IPS DF 4.7 (cell line): ENCODE data around the gene DZIP3.
"Not testable (repeated sequence)": the region's sequence is repeated elsewhere in the genome, so short reads cannot be mapped to it uniquely, and the experiment has no call there.

Experiments
- DNase-seq: peaks from one replicate; pipeline ENCODE4 v3.0.0-alpha.2; 2013; ENCODE audit warnings: low spot score; ENCODE audit errors: extremely low read depth

The DZIP3 gene

GRCh38 chr3:108677811-108678210, 88.3 kb downstream of the DZIP3 start:
- DNase-seq: no peak

- DNase-seq: not testable (repeated sequence)
These were observed 102.8 kb downstream of the DZIP3 start for GRCh38 chr3:108692286-108692685.

- no peak for DNase-seq
These were observed 108.9 kb downstream of the DZIP3 start for GRCh38 chr3:108698461-108698860.

DNA sequence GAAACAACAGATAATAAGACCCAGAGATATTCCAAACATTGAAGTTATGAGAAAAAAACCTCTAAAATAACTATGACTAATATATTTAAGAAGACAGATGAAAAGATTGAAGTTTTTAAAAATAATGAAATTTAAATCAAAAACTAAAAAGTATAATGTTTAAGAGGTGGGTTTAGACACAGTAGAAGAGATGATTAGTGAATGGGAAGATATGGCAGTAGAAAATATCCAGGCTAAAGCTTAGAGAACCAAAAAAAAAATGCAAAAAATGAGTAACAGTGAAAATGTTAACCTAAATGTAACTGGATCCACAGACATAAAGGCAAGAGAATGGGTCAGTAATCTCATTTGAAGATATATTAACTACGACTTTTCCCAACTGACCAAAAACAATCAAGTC, 115.5 kb downstream of the DZIP3 start:
- DNase-seq: no peak

DNA sequence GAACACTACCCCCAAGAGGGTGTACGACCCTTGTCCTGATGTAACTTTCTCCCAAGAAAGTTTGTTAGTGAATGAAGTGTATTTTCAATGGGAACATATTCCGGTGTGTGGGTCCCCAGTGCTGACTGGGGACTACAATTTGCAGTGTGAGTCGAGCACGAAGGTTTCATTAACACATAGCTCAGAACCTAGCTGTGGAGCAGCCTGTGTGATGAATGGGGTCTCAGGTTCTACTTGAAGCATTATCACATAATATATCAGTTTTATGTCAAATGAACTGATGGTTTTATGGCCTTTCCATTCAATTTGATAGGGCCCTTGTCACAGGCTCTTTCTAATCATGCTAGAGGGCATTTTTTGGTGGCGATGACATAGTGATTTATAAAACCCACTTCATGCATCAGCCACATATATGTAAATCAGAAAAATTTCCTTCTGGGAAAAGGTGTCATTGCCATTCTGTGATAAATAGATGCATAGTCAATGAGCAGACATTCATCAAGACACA, 123.5 kb downstream of the DZIP3 start:
- DNase-seq: no peak

- no peak for DNase-seq
These were observed 124.3 kb downstream of the DZIP3 start for GRCh38 chr3:108713816-108714215.

DNA sequence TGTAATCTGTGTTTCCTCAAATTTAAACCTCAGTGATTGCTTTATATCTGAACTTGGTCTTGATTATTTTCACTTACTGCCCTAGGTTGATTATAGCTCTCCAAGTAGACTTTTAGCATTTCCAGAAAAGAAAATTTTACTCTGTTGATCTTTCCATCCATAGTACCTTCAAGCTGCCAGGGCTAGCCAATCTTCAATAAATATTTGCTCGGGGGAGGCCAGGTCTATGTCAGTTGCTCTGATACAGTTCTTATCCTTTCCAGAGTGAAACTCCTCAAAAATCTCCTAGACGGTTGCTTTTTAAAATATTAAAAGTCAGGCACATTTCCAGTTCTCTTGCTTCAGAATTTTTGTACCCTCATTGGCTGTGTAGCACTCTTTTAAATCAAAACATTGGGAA, 128.9 kb downstream of the DZIP3 start:
- DNase-seq: no peak

DNA sequence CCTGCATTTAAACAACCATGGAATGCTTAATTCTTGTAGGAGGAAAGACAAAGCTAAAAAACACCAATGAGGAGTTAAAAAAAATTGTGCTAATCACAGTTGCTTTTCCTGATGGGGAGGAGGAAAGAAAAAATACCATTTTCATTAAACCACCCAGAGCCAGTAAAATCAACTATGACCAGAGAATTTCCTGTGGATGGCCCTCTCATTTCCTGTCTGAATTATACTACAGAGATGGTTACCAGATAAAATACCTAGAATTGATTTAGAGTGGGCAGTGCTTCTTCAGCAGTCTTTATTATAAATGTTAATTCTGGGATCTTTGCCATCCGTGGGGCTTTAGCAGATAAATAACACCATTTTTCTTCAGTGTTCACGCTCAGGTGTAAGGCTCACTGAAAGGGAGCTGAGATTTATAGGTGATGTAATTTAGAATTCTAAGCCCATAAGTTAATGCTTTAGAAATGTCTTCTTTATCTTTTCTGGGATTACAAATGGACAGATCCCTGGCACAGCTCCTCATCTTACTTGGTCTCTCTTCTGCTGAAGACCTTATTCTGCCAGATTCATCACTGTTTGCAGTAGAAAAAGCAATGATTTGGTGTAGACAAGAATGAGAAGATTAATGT, 129.8 kb downstream of the DZIP3 start:
- no peak for DNase-seq

- no peak for DNase-seq
These were observed 133.2 kb downstream of the DZIP3 start for GRCh38 chr3:108722724-108723123.

- no peak for DNase-seq
These were observed 134.6 kb downstream of the DZIP3 start for GRCh38 chr3:108724101-108724500.

DNA sequence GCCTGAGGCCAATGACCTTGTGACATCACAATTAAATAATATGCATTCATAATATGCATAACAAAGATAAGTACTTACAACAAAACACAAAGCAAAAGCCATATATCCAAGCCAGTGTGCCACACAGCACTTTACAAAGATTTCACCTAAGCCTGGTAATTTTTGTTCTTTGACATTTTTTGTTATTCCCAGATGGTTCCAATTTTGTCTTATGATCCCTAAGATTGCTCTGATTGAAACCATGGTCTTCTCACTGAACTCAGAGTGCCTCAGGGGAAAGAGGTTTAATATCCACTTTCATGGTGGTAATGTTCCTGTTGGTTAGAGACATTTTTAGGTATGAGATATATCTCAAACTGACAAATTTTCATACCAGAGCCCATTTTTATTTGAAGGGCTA, 138.6 kb downstream of the DZIP3 start:
- no peak for DNase-seq

- DNase-seq: no peak
These were observed 139.4 kb downstream of the DZIP3 start for GRCh38 chr3:108728934-108729333.

DNA sequence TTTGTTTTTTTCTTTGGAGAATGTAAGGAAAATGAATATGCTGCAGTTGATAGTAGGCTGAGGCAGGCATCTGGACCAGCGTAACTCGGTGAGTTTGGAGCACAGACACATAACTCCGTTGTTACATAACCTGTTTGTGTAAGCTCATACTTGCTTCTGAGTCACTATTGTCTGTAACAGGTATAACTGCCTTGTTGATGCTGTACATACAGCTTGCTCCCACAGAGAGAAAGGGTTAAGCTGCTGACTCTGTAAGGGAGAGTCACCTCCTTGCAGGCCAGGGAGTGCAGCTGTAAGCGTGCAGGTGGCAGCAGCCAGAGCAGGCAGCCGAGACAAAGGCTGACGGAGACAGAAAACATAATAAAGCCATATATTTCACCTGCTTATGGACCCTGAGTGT, 147.3 kb downstream of the DZIP3 start:
- DNase-seq: no peak

- DNase-seq: no peak
These were observed 153.4 kb downstream of the DZIP3 start for GRCh38 chr3:108742929-108743328.
